NT2/D1 (cell line): ENCODE measurements around the gene DCUN1D3.
"Not testable (repeated sequence)": the region's sequence is repeated elsewhere in the genome, so short reads cannot be mapped to it uniquely, and the experiment has no call there.

Source experiments
- DNase-seq: peaks from one replicate; pipeline ENCODE4 v3.0.0-alpha.2; 2011; ENCODE audit warnings: low read depth, low spot score
- H3K27me3 ChIP-seq: 2 replicates; pipeline ENCODE4 v1.6.0; 2011; ENCODE audit warnings: mild to moderate bottlenecking; ENCODE audit not compliant: insufficient read length, insufficient read depth
- H3K36me3 ChIP-seq: 2 replicates; pipeline ENCODE4 v1.6.1; 2011; ENCODE audit warnings: mild to moderate bottlenecking, low read length, mixed read lengths; ENCODE audit not compliant: insufficient read depth, insufficient read length
- H3K4me1 ChIP-seq: 2 replicates; pipeline ENCODE4 v1.5.1; 2011; ENCODE audit not compliant: insufficient read depth, insufficient read length
- H3K4me3 ChIP-seq: 2 replicates; pipeline ENCODE4 v1.5.1; 2011; ENCODE audit warnings: low read depth; ENCODE audit not compliant: insufficient read length
- H3K9ac ChIP-seq: 2 replicates; pipeline ENCODE4 v1.6.0; 2011; ENCODE audit warnings: low read depth; ENCODE audit not compliant: insufficient read length
- H3K9me3 ChIP-seq: 2 replicates; pipeline ENCODE4 v1.5.1; 2011; ENCODE audit warnings: mild to moderate bottlenecking, low read length; ENCODE audit not compliant: insufficient read depth
- SUZ12 ChIP-seq: IDR thresholded peaks from 2 replicates; pipeline ENCODE4 v1.6.1; 2011; ENCODE audit not compliant: insufficient read length, insufficient read depth; ENCODE audit errors: extremely low read depth
- YY1 ChIP-seq: IDR thresholded peaks from 2 replicates; pipeline ENCODE4 v1.6.1; 2011; ENCODE audit not compliant: insufficient read length, insufficient read depth
- ZNF274 ChIP-seq: IDR thresholded peaks from 2 replicates; pipeline ENCODE4 v1.6.1; 2011; ENCODE audit warnings: mild to moderate bottlenecking, low read depth, low read length

DCUN1D3 gene

GRCh38 chr16:20900299-20901067 is at the start of gene DCUN1D3, which contains the start of gene LYRM1:
Gene DCUN1D3, minus strand, starts transcription at chr16:20900358. Its CDS starts 37,820 bp downstream, at chr16:20862538.
Gene LYRM1, plus strand, starts transcription at chr16:20900771. Its CDS starts 14,785 bp downstream, at chr16:20915556.
- Histone ChIP-seq H3K27me3 (no peaks in the 10 kb centered on the region), H3K9me3 (no peaks in the 10 kb centered on the region), H3K36me3 (peaks cover 35% of the 10 kb centered on the region), H3K4me3 (peak within 1 kb of the TSS; percentile 86), H3K9ac (peak within 1 kb of the TSS; percentile 92), H3K4me1 (no peaks in the 10 kb centered on the region)
- DNase-seq, result peak; percentile 98
- no peak for TF ChIP-seq SUZ12
- TF ChIP-seq ZNF274, result no peak
- no peak for TF ChIP-seq YY1

- Histone ChIP-seq H3K27me3 (no peaks in the 10 kb centered on the region), H3K4me1 (no peaks in the 10 kb centered on the region), H3K4me3 (no peak overlapping the region), H3K36me3 (no peaks in the 10 kb centered on the region), H3K9me3 (no peaks in the 10 kb centered on the region), H3K9ac (no peak overlapping the region)
- TF ChIP-seq YY1 (no peak), SUZ12 (no peak), ZNF274 (no peak)
- DNase-seq, result no peak
These were observed 49.5 kb upstream of the DCUN1D3 start for GRCh38 chr16:20949660-20950059.

- no peak for TF ChIP-seq ZNF274
- TF ChIP-seq SUZ12, result no peak
- TF ChIP-seq YY1, result no peak
- no peak overlapping the region for H3K9ac ChIP-seq
- H3K27me3 ChIP-seq, result no peaks in the 10 kb centered on the region
- no peaks in the 10 kb centered on the region for H3K36me3 ChIP-seq
- DNase-seq, result no peak
- H3K4me1 ChIP-seq, result no peaks in the 10 kb centered on the region
- H3K4me3 ChIP-seq, result no peak overlapping the region
- no peaks in the 10 kb centered on the region for H3K9me3 ChIP-seq
These were observed 48.3 kb upstream of the DCUN1D3 start for GRCh38 chr16:20948444-20948843.

GRCh38 chr16:20946015-20946629 is 46.0 kb upstream of the DCUN1D3 start:
- TF ChIP-seq SUZ12 (no peak), YY1 (no peak), ZNF274 (no peak)
- Histone ChIP-seq H3K36me3 (no peaks in the 10 kb centered on the region), H3K9me3 (no peaks in the 10 kb centered on the region), H3K4me3 (no peak overlapping the region), H3K27me3 (no peaks in the 10 kb centered on the region), H3K4me1 (no peaks in the 10 kb centered on the region), H3K9ac (no peak overlapping the region)
- DNase-seq, result no peak

GRCh38 chr16:20945575-20945875 is 45.4 kb upstream of the DCUN1D3 start:
- not testable (repeated sequence) for H3K9me3 ChIP-seq, DNase-seq, H3K36me3 ChIP-seq, H3K4me3 ChIP-seq, H3K4me1 ChIP-seq, H3K27me3 ChIP-seq, H3K9ac ChIP-seq

- Histone ChIP-seq H3K9me3 (no peaks in the 10 kb centered on the region), H3K9ac (no peak overlapping the region), H3K4me3 (no peak overlapping the region), H3K36me3 (no peaks in the 10 kb centered on the region), H3K27me3 (no peaks in the 10 kb centered on the region), H3K4me1 (no peaks in the 10 kb centered on the region)
- DNase-seq, result no peak
- TF ChIP-seq ZNF274 (no peak), YY1 (no peak), SUZ12 (no peak)
These were observed 44.9 kb upstream of the DCUN1D3 start for GRCh38 chr16:20944861-20945574.

GRCh38 chr16:20942256-20942655 is 42.1 kb upstream of the DCUN1D3 start:
- no peak for DNase-seq

More at GRCh38 chr16:20942256-20942655, 42.1 kb upstream of the DCUN1D3 start:
- TF ChIP-seq YY1, result no peak
- TF ChIP-seq SUZ12, result no peak
- TF ChIP-seq ZNF274, result no peak
- Histone ChIP-seq H3K4me3 (no peak overlapping the region), H3K9ac (no peak overlapping the region), H3K4me1 (no peaks in the 10 kb centered on the region), H3K36me3 (no peaks in the 10 kb centered on the region), H3K27me3 (no peaks in the 10 kb centered on the region), H3K9me3 (no peaks in the 10 kb centered on the region)
